H9 (cell line): ENCODE results near the gene YKT6. TPM values are rescaled to one million over a fixed set of nuclear protein-coding genes. Genes with fewer than 3 reads are reported as not detected.

Experiments
- DNase-seq: peaks from one replicate; pipeline ENCODE4 v3.0.0-alpha.2; 2017
- H2AFZ ChIP-seq: one replicate; pipeline ENCODE4 v1.6.1; 2013; ENCODE audit warnings: mild to moderate bottlenecking, low read length, control low read depth, moderate library complexity
- H2AK5ac ChIP-seq: 2 replicates; pipeline ENCODE4 v1.6.1; 2013; ENCODE audit warnings: low read length, control low read depth, mixed read lengths; ENCODE audit not compliant: insufficient read length
- H2BK120ac ChIP-seq: one replicate; pipeline ENCODE4 v1.6.1; 2013; ENCODE audit warnings: low read depth, mild to moderate bottlenecking, low read length, control low read depth, inconsistent platforms; ENCODE audit not compliant: poor library complexity, severe bottlenecking
- H2BK12ac ChIP-seq: 2 replicates; pipeline ENCODE4 v1.6.1; 2013; ENCODE audit warnings: low read length, control low read depth, mixed read lengths, low read depth; ENCODE audit not compliant: insufficient read length
- H2BK15ac ChIP-seq: 2 replicates; pipeline ENCODE4 v1.6.1; 2013; ENCODE audit warnings: low read depth, low read length, control low read depth
- H2BK20ac ChIP-seq: one replicate; pipeline ENCODE4 v1.6.1; 2013; ENCODE audit warnings: low read depth, mild to moderate bottlenecking, low read length, control low read depth, inconsistent platforms; ENCODE audit not compliant: poor library complexity, severe bottlenecking
- H2BK5ac ChIP-seq: 2 replicates; pipeline ENCODE4 v1.6.1; 2013; ENCODE audit warnings: low read length, control low read depth, mixed read lengths; ENCODE audit not compliant: insufficient read length
- H3K14ac ChIP-seq: 2 replicates; pipeline ENCODE4 v1.6.1; 2013; ENCODE audit warnings: low read length, control low read depth; ENCODE audit not compliant: insufficient read depth
- H3K18ac ChIP-seq: 2 replicates; pipeline ENCODE4 v1.6.1; 2013; ENCODE audit warnings: low read depth, mild to moderate bottlenecking, mixed read lengths, low read length, control low read depth; ENCODE audit not compliant: insufficient read length
- H3K23ac ChIP-seq: 2 replicates; pipeline ENCODE4 v1.6.1; 2013; ENCODE audit warnings: low read length, control low read depth, mixed read lengths, low read depth; ENCODE audit not compliant: insufficient read length
- H3K23me2 ChIP-seq: 2 replicates; pipeline ENCODE4 v1.6.1; 2013; ENCODE audit warnings: low read depth, mild to moderate bottlenecking, mixed read lengths, low read length, control low read depth; ENCODE audit not compliant: insufficient read length, poor library complexity, severe bottlenecking
- H3K27ac ChIP-seq: 2 replicates; pipeline ENCODE4 v1.5.1; 2013; ENCODE audit warnings: low read length, control low read depth, mixed read lengths, low read depth; ENCODE audit not compliant: insufficient read length
- H3K27me3 ChIP-seq: 2 replicates; pipeline ENCODE4 v1.6.1; 2013; ENCODE audit warnings: low read length, control low read depth, inconsistent platforms; ENCODE audit not compliant: insufficient read depth
- H3K4ac ChIP-seq: 2 replicates; pipeline ENCODE4 v1.6.1; 2013; ENCODE audit warnings: low read depth, mild to moderate bottlenecking, control low read depth, inconsistent platforms, low read length, moderate library complexity
- H3K4me1 ChIP-seq: 2 replicates; pipeline ENCODE4 v1.6.1; 2013; ENCODE audit warnings: low read length, control low read depth, inconsistent platforms; ENCODE audit not compliant: insufficient read depth
- H3K4me2 ChIP-seq: 2 replicates; pipeline ENCODE4 v1.6.1; 2013; ENCODE audit warnings: low read length, control low read depth, mixed read lengths; ENCODE audit not compliant: insufficient read length, insufficient read depth
- H3K56ac ChIP-seq: 2 replicates; pipeline ENCODE4 v1.6.1; 2013; ENCODE audit warnings: low read depth, mild to moderate bottlenecking, mixed read lengths, low read length, control low read depth; ENCODE audit not compliant: insufficient read length
- H3K79me1 ChIP-seq: 2 replicates; pipeline ENCODE4 v1.6.1; 2013; ENCODE audit warnings: low read depth, mild to moderate bottlenecking, moderate library complexity, low read length, control low read depth, inconsistent platforms; ENCODE audit not compliant: insufficient read depth, poor library complexity, severe bottlenecking
- H3K79me2 ChIP-seq: 2 replicates; pipeline ENCODE4 v1.6.1; 2013; ENCODE audit warnings: low read length, control low read depth, inconsistent platforms; ENCODE audit not compliant: insufficient read depth
- H3K9ac ChIP-seq: 2 replicates; pipeline ENCODE4 v1.6.1; 2013; ENCODE audit warnings: low read length, control low read depth, mixed read lengths; ENCODE audit not compliant: insufficient read length; ENCODE audit errors: extremely low read depth
- H3K9me3 ChIP-seq: one replicate; pipeline ENCODE4 v1.6.1; 2013; ENCODE audit warnings: low read depth, low read length, inconsistent platforms; ENCODE audit not compliant: control insufficient read depth
- H3T11ph ChIP-seq: one replicate; pipeline ENCODE4 v1.6.1; 2013; ENCODE audit warnings: mild to moderate bottlenecking, low read length, control low read depth, inconsistent platforms
- H4K20me1 ChIP-seq: one replicate; pipeline ENCODE4 v1.6.1; 2013; ENCODE audit not compliant: control insufficient read depth, insufficient read length, insufficient read depth
- H4K5ac ChIP-seq: 2 replicates; pipeline ENCODE4 v1.6.1; 2013; ENCODE audit warnings: low read depth, mild to moderate bottlenecking, mixed read lengths, low read length, control low read depth; ENCODE audit not compliant: insufficient read length
- H4K8ac ChIP-seq: replicated peaks from 2 replicates; pipeline ENCODE4 v1.6.1; 2013; ENCODE audit warnings: low read length, control low read depth, mixed read lengths, low read depth; ENCODE audit not compliant: insufficient read length
- H4K91ac ChIP-seq: 2 replicates; pipeline ENCODE4 v1.6.1; 2013; ENCODE audit warnings: low read depth, mild to moderate bottlenecking, moderate library complexity, mixed read lengths, low read length, control low read depth; ENCODE audit not compliant: insufficient read length
- H3K27ac Mint-ChIP-seq, 3 experiments: 2 replicates in 2 of 3; 3 replicates in 1 of 3; pipeline ENCODE4 v1.8.0; 2020 to 2021; ENCODE audit warnings: mixed read lengths in 3 of 3, mild to moderate bottlenecking in 1 of 3, moderate library complexity in 1 of 3
- H3K27me3 Mint-ChIP-seq: 2 replicates; pipeline ENCODE4 v1.8.0; 2021; ENCODE audit warnings: low read depth, mild to moderate bottlenecking, moderate library complexity, mixed read lengths
- H3K36me3 Mint-ChIP-seq, 3 experiments: 2 replicates in 2 of 3; 3 replicates in 1 of 3; pipeline ENCODE4 v1.8.0; 2020 to 2021; ENCODE audit warnings: low read depth in 3 of 3, mixed read lengths in 3 of 3; ENCODE audit not compliant: insufficient read depth in 1 of 3
- H3K4me1 Mint-ChIP-seq, 2 experiments: 2 replicates each; pipeline ENCODE4 v1.8.0; 2020; ENCODE audit warnings: mixed read lengths in 2 of 2
- H3K4me3 Mint-ChIP-seq, 2 experiments: 2 replicates in 1 of 2; 3 replicates in 1 of 2; pipeline ENCODE4 v1.8.0; 2020 to 2021; ENCODE audit warnings: mild to moderate bottlenecking in 2 of 2, mixed read lengths in 2 of 2, moderate library complexity in 1 of 2
- H3K9me3 Mint-ChIP-seq, 2 experiments: 2 replicates in 1 of 2; 3 replicates in 1 of 2; pipeline ENCODE4 v1.8.0; 2020; ENCODE audit warnings: mild to moderate bottlenecking in 2 of 2, mixed read lengths in 2 of 2, moderate library complexity in 1 of 2
- WGBS: extraction: QIAGEN DNeasy Blood & Tissue Kit; methylation state at CpG from one replicate; pipeline ENCODE4 v1.1.7; 2013; ENCODE audit warnings: missing lambda C conversion rate, low lambda C conversion rate, mixed read lengths; ENCODE audit not compliant: insufficient read length; ENCODE audit errors: extremely low coverage; 5-methylcytosine and 5-hydroxymethylcytosine counted together
- total RNA-seq: library from RNA; stranded (reverse); gene quantifications from 2 replicates; pipeline ENCODE4 v1.2.1, GENCODE V29; 2021
- TF ChIP-seq, protein P1 (sequence below): fragments of 200-600 bp; sonication (generic); conservative IDR thresholded peaks from 3 replicates; pipeline ENCODE4 v1.8.0; 2021; ENCODE audit warnings: antibody characterized with exemption, mild to moderate bottlenecking

YKT6 gene
- total RNA-seq, 1 experiment from 2014 or later, result 104 TPM

DNA sequence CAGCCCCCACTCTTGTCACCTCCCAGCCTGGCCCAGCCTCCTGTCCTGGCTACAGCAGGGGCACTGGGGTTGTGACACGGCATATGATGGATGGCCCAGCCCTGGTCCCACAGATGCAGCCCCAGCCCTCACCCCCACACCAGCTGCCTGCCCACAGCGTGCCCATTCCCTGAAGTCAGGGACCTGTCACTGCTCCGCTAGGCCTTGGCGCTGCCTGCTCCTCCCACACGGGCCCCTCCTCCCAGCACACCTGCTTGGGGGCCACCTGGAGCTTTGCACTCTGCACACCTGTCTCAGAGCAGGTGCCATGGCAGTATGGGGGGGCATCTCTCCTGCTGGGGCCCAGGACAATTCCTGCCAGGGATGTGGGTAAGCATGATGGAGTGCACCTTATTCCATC lies 15.0 kb upstream of the YKT6 start:
- H3K27me3 Mint-ChIP-seq, result peaks cover 11% of the 10 kb centered on the region
- no peak overlapping the region for H3K27ac Mint-ChIP-seq
- Histone ChIP-seq H3K56ac (no peak overlapping the region), H2BK5ac (no peak overlapping the region), H3K23ac (no peak overlapping the region), H4K91ac (no peak overlapping the region), H4K8ac (no peak overlapping the region), H2BK120ac (no peak overlapping the region), H2BK12ac (no peak overlapping the region), H2AK5ac (no peak overlapping the region), H3K4me1 (no peaks in the 10 kb centered on the region), H3K79me1 (no peaks in the 10 kb centered on the region), H4K20me1 (no peaks in the 10 kb centered on the region), H3K9ac (no peak overlapping the region), H3K4me2 (no peak overlapping the region), H2BK20ac (no peak overlapping the region), H3K18ac (no peak overlapping the region), H2AFZ (no peak overlapping the region), H3T11ph (no peak overlapping the region), H3K23me2 (no peaks in the 10 kb centered on the region), H3K27ac (no peak overlapping the region), H3K27me3 (0 out of 2 replicates have a peak, but pooled peaks cover 2% of the 10 kb centered on the region), H4K5ac (no peak overlapping the region), H3K4ac (no peak overlapping the region), H2BK15ac (no peak overlapping the region), H3K79me2 (no peaks in the 10 kb centered on the region), H3K9me3 (peaks cover 7% of the 10 kb centered on the region), H3K14ac (no peak overlapping the region)
- no peak for DNase-seq
- peaks cover 22 to 28% of the 10 kb centered on the region in 2 experiments for H3K4me1 Mint-ChIP-seq
- H3K36me3 Mint-ChIP-seq, result peaks cover 0 to 7% (median 2%) of the 10 kb centered on the region in 3 experiments; a peak in 2 of 7 replicates
- peaks cover 11 to 12% of the 10 kb centered on the region in 2 experiments; a peak in 4 of 5 replicates for H3K9me3 Mint-ChIP-seq
- TF ChIP-seq, protein P1, sequence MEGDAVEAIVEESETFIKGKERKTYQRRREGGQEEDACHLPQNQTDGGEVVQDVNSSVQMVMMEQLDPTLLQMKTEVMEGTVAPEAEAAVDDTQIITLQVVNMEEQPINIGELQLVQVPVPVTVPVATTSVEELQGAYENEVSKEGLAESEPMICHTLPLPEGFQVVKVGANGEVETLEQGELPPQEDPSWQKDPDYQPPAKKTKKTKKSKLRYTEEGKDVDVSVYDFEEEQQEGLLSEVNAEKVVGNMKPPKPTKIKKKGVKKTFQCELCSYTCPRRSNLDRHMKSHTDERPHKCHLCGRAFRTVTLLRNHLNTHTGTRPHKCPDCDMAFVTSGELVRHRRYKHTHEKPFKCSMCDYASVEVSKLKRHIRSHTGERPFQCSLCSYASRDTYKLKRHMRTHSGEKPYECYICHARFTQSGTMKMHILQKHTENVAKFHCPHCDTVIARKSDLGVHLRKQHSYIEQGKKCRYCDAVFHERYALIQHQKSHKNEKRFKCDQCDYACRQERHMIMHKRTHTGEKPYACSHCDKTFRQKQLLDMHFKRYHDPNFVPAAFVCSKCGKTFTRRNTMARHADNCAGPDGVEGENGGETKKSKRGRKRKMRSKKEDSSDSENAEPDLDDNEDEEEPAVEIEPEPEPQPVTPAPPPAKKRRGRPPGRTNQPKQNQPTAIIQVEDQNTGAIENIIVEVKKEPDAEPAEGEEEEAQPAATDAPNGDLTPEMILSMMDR, result no peak
- no peak overlapping the region for H3K4me3 Mint-ChIP-seq
- no CpG with 5 or more reads among the region's 5 CpGs for WGBS
